ENCODE results near the gene EZH1.

The EZH1 gene

GRCh38 chr17:42690596-42690995 is 54.2 kb downstream of the EZH1 start:
- Histone ChIP-seq H3K4me3 (ENCODE audit: low read depth, low read length) (no peak overlapping the region), H3K27me3 (ENCODE audit: control insufficient read depth, insufficient read depth, low read length) (peaks cover 2% of the 10 kb centered on the region; the same call in 1 of the 2 replicates), H3K36me3 (ENCODE audit: control insufficient read depth, insufficient read depth, low read length) (peaks cover 19% of the 10 kb centered on the region), H3K27ac (ENCODE audit: low read depth, low read length) (no peak overlapping the region), H3K4me1 (ENCODE audit: control insufficient read depth, insufficient read depth, low read length) (peaks cover 4% of the 10 kb centered on the region; the same call in 1 of the 2 replicates), H3K9me3 (ENCODE audit: control insufficient read depth, insufficient read depth, low read depth, low read length) (no peaks in the 10 kb centered on the region), H3K9ac (ENCODE audit: low read length) (no peak overlapping the region)

GRCh38 chr17:42687707-42688320 is 57.0 kb downstream of the EZH1 start:
- Histone ChIP-seq H3K9me3 (ENCODE audit: control insufficient read depth, insufficient read depth, low read depth, low read length) (no peaks in the 10 kb centered on the region), H3K9ac (ENCODE audit: low read length) (no peak overlapping the region), H3K4me3 (ENCODE audit: low read depth, low read length) (no peak overlapping the region), H3K4me1 (ENCODE audit: control insufficient read depth, insufficient read depth, low read length) (peaks cover 14% of the 10 kb centered on the region), H3K27ac (ENCODE audit: low read depth, low read length) (no peak overlapping the region), H3K36me3 (ENCODE audit: control insufficient read depth, insufficient read depth, low read length) (peaks cover 16% of the 10 kb centered on the region), H3K27me3 (ENCODE audit: control insufficient read depth, insufficient read depth, low read length) (peaks cover 26% of the 10 kb centered on the region)

- Histone ChIP-seq H3K4me3 (ENCODE audit: low read depth, low read length) (no peak overlapping the region), H3K27ac (ENCODE audit: low read depth, low read length) (no peak overlapping the region), H3K9me3 (ENCODE audit: control insufficient read depth, insufficient read depth, low read depth, low read length) (no peaks in the 10 kb centered on the region), H3K4me1 (ENCODE audit: control insufficient read depth, insufficient read depth, low read length) (peaks cover 15% of the 10 kb centered on the region), H3K36me3 (ENCODE audit: control insufficient read depth, insufficient read depth, low read length) (0 out of 2 replicates have a peak, but pooled peaks cover 7% of the 10 kb centered on the region), H3K27me3 (ENCODE audit: control insufficient read depth, insufficient read depth, low read length) (peaks cover 31% of the 10 kb centered on the region), H3K9ac (ENCODE audit: low read length) (no peak overlapping the region)
Observed at GRCh38 chr17:42686520-42687128, 58.2 kb downstream of the EZH1 start.

GRCh38 chr17:42685831-42686230 is 59.0 kb downstream of the EZH1 start:
- Histone ChIP-seq H3K4me3 (ENCODE audit: low read depth, low read length) (no peak overlapping the region), H3K9me3 (ENCODE audit: control insufficient read depth, insufficient read depth, low read depth, low read length) (no peaks in the 10 kb centered on the region), H3K36me3 (ENCODE audit: control insufficient read depth, insufficient read depth, low read length) (0 out of 2 replicates have a peak, but pooled peaks cover 7% of the 10 kb centered on the region), H3K27me3 (ENCODE audit: control insufficient read depth, insufficient read depth, low read length) (peaks cover 33% of the 10 kb centered on the region), H3K27ac (ENCODE audit: low read depth, low read length) (no peak overlapping the region), H3K9ac (ENCODE audit: low read length) (no peak overlapping the region), H3K4me1 (ENCODE audit: control insufficient read depth, insufficient read depth, low read length) (peaks cover 20% of the 10 kb centered on the region)

GRCh38 chr17:42684929-42685556 is 59.8 kb downstream of the EZH1 start:
- no peaks in the 10 kb centered on the region for H3K9me3 ChIP-seq (ENCODE audit: control insufficient read depth, insufficient read depth, low read depth, low read length)
- H3K9ac ChIP-seq (ENCODE audit: low read length), result no peak overlapping the region
- H3K36me3 ChIP-seq (ENCODE audit: control insufficient read depth, insufficient read depth, low read length), result 0 out of 2 replicates have a peak, but pooled peaks cover 7% of the 10 kb centered on the region
- no peak overlapping the region for H3K27ac ChIP-seq (ENCODE audit: low read depth, low read length)
- peaks cover 40% of the 10 kb centered on the region for H3K27me3 ChIP-seq (ENCODE audit: control insufficient read depth, insufficient read depth, low read length)
- H3K4me1 ChIP-seq (ENCODE audit: control insufficient read depth, insufficient read depth, low read length), result peaks cover 27% of the 10 kb centered on the region
- no peak overlapping the region for H3K4me3 ChIP-seq (ENCODE audit: low read depth, low read length)

GRCh38 chr17:42683407-42684034 is 61.3 kb downstream of the EZH1 start:
- Histone ChIP-seq H3K9me3 (ENCODE audit: control insufficient read depth, insufficient read depth, low read depth, low read length) (no peaks in the 10 kb centered on the region), H3K27me3 (ENCODE audit: control insufficient read depth, insufficient read depth, low read length) (peaks cover 41% of the 10 kb centered on the region), H3K9ac (ENCODE audit: low read length) (no peak overlapping the region), H3K36me3 (ENCODE audit: control insufficient read depth, insufficient read depth, low read length) (0 out of 2 replicates have a peak, but pooled peaks cover 7% of the 10 kb centered on the region), H3K4me3 (ENCODE audit: low read depth, low read length) (peak overlapping the region; percentile 80), H3K27ac (ENCODE audit: low read depth, low read length) (no peak overlapping the region), H3K4me1 (ENCODE audit: control insufficient read depth, insufficient read depth, low read length) (peaks cover 35% of the 10 kb centered on the region)

GRCh38 chr17:42682722-42683403 is 62.0 kb downstream of the EZH1 start:
- peaks cover 35% of the 10 kb centered on the region for H3K4me1 ChIP-seq (ENCODE audit: control insufficient read depth, insufficient read depth, low read length)
- H3K27ac ChIP-seq (ENCODE audit: low read depth, low read length), result no peak overlapping the region
- H3K4me3 ChIP-seq (ENCODE audit: low read depth, low read length), result peak overlapping the region; percentile 80
- 0 out of 2 replicates have a peak, but pooled peaks cover 7% of the 10 kb centered on the region for H3K36me3 ChIP-seq (ENCODE audit: control insufficient read depth, insufficient read depth, low read length)
- peaks cover 41% of the 10 kb centered on the region for H3K27me3 ChIP-seq (ENCODE audit: control insufficient read depth, insufficient read depth, low read length)
- H3K9me3 ChIP-seq (ENCODE audit: control insufficient read depth, insufficient read depth, low read depth, low read length), result no peaks in the 10 kb centered on the region
- peak overlapping the region; percentile 20 for H3K9ac ChIP-seq (ENCODE audit: low read length)

GRCh38 chr17:42681976-42682721 is 62.7 kb downstream of the EZH1 start, which contains the start of gene CNTNAP1:
CNTNAP1 (plus strand) TSS chr17:42682531; CDS start chr17:42682830, 299 bp downstream.
- peak within 1 kb of the TSS; percentile 20 for H3K9ac ChIP-seq (ENCODE audit: low read length)
- H3K36me3 ChIP-seq (ENCODE audit: control insufficient read depth, insufficient read depth, low read length), result 0 out of 2 replicates have a peak, but pooled peaks cover 7% of the 10 kb centered on the region
- no peak within 1 kb of the TSS for H3K27ac ChIP-seq (ENCODE audit: low read depth, low read length)
- peaks cover 41% of the 10 kb centered on the region for H3K27me3 ChIP-seq (ENCODE audit: control insufficient read depth, insufficient read depth, low read length)
- peak within 1 kb of the TSS; percentile 80 for H3K4me3 ChIP-seq (ENCODE audit: low read depth, low read length)
- H3K4me1 ChIP-seq (ENCODE audit: control insufficient read depth, insufficient read depth, low read length), result peaks cover 40% of the 10 kb centered on the region
- no peaks in the 10 kb centered on the region for H3K9me3 ChIP-seq (ENCODE audit: control insufficient read depth, insufficient read depth, low read depth, low read length)

- H3K9ac ChIP-seq (ENCODE audit: low read length), result no peak overlapping the region
- 0 out of 2 replicates have a peak, but pooled peaks cover 6% of the 10 kb centered on the region for H3K36me3 ChIP-seq (ENCODE audit: control insufficient read depth, insufficient read depth, low read length)
- no peaks in the 10 kb centered on the region for H3K9me3 ChIP-seq (ENCODE audit: control insufficient read depth, insufficient read depth, low read depth, low read length)
- H3K4me3 ChIP-seq (ENCODE audit: low read depth, low read length), result peak overlapping the region; percentile 71; the same call in 1 of the 2 replicates
- H3K27ac ChIP-seq (ENCODE audit: low read depth, low read length), result no peak overlapping the region
- H3K27me3 ChIP-seq (ENCODE audit: control insufficient read depth, insufficient read depth, low read length), result peaks cover 48% of the 10 kb centered on the region
- H3K4me1 ChIP-seq (ENCODE audit: control insufficient read depth, insufficient read depth, low read length), result peaks cover 43% of the 10 kb centered on the region
Observed at GRCh38 chr17:42680331-42680808, 64.5 kb downstream of the EZH1 start.

Data from HUES6 (cell line).